SW 1271 (cell line): ENCODE measurements around the gene TIMM21.

Experiments used
- DNase-seq, 2 experiments: peaks; one replicate each; lab custom pipeline; 2025; lab: John Stamatoyannopoulos, UW

The TIMM21 gene

DNA sequence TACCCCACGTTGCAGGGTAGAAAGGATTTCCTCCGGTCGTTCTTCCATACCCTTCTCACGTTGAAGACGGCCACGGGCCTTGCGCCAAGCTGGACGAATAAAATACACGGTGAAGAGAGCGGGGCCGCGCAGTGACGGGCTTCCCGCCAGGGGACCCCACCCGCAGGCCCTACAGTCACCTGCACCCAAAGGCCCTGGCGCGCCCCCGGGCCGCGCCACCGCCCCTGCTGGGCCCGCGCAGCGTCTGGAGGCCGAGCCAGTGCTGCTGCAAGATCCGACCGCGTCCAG, 888 bp upstream of the TIMM21 start:
- no peak for DNase-seq

DNA sequence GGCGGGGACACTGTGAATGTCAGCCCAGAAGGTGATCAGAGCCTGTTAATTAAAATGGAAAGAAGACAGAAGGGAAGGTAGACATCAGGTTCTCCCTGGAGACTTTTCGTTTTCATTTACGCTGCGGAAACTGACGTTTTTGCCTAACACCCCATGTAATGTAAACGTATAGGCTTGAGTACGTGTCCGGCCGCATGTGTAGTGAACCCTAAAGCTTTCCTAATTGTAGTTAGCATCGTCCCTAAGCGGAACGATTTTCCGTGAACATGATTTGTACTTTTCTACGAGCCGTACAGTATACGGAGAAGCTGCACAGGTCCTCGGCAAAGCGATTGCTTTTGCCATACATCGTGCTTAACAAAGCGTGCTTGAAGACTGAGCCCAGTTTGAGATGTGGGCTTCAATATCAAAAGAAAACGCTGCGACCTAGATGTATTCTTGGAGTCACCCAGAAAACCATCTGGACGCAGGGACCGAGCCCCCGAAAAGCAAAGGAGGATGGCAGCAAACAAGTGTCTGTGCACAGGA, 284 bp downstream of the TIMM21 start:
- no peak for DNase-seq

DNA sequence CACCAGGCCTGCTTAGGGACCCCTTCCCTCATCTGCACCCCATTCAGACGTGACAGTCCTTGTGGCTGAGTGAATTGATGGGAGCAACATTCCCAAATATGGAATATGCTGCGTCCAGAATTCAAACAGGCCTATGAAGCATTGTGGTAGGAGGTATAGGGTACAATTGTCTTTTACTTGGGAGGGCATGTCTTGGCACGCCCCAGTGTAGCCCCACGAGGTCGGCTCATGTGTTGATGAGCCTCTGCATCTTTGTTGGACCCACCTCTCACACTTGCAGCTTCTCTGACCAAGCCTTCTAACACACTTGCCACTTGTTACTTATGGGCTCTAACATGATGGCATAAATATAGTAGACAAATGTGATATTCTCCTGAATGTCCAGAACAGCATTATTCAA, 1.6 kb downstream of the TIMM21 start:
- DNase-seq: no peak

DNA sequence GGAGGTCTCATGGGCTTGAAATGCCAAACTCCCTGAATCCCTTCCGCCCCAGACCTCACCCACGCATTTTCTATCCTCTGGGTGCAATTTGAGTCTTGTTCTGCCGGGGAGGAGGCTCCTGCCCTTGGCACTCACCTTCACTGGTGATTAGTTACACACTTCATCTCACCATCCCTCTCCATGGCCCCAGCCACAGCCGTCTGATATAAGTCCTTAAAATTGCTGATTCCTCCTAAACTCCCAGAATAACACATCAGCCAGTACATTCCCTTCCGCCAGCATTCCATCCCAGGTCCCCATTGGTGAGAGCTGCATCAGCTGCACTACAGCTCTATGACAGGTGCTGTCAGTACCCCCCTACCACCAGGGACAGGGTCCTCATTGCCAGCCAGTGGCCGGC, 3.9 kb downstream of the TIMM21 start:
- DNase-seq: no peak

DNA sequence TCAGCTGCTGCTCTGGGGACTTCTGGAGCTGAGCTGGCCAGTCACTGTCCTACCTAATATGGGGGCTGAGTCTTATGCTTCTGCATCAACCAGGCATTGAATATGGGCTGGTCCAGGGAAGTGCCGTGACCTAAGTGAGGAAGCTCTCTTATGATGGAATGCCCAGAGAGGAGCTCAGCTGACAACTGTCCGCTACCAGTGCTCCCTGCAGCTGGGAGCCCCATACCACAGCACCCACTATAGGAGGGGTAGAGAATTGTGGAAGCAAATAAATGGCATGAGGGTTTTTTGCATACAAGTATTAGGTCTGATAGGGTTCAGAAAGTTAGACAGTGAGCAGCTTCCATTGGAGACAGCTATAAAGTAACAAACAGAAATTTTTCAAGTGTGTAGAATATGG, 4.5 kb downstream of the TIMM21 start:
- DNase-seq: no peak

DNA sequence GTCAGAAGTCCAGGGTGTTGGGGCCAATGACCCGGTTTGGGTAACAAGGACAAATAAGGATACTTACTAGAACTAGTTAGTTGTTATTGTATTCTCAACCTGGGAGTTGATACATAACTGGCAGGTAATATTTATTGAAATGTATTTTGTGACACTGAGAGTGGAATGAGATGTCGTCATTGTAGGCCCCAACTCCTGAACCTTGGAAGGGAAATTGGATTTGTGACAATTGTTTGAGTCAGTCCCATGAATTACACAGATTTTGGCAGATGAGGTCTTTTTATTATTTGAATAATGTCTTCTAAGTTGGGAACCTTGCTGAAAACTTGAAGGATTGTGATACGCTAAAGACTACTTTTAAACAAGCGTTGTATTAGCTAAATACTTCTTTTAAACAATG, 5.1 kb downstream of the TIMM21 start:
- no peak for DNase-seq

DNA sequence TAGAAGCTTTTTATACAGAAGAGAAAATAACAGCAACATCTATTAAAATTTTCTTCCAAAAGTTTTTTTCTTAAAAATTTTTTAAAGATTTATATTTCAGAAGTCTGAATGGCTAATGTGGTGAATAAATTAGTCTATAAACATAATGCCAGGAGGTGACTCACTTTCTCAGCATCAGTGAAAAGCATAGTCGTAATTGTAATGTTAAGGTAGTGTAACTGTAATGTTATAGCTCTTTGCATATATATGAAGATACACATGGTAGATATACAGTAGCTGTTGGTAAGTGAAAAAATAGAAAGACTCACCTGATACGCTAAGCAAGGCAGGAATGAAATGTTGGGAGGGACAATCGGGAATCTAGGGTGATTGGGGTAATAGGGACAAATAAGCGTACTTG, 5.5 kb downstream of the TIMM21 start:
- DNase-seq: no peak

DNA sequence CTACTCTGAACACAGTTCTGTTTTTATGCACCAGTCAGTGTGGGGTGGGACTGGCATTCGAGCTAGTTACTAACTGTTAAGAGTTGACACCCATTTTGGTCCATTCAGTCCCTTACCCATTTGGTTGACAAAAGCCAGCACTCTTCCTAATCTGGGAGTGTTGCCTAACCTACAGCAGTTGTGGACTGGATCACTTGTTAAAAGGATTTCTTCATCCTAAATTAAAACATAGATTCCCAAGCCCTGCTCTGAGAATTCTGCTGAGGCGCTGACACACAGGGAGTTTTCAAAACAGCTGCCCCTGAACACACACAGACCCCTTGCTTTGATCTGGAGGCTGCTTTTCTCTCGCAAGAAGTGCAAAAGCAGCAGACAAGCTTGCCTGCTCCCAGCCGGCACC, 6.4 kb downstream of the TIMM21 start:
- no peak for DNase-seq

DNA sequence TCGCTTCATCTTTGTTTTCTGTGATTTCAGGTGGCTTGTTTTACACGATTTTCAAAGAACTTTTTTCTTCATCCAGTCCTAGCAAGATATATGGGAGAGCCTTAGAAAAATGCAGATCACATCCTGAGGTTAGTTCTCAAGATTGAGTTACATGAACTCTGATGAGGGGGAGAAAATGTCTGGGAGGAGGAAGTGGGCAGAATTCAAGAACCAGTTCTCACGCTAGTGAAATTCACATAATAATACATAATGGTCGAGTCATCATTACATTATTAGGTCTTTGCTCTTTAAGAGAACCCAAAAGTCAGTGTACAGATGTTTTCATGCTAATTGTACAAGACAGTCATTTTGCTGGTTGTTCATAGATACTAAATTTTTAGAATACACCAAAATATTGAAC, 7.0 kb downstream of the TIMM21 start:
- no peak for DNase-seq

DNA sequence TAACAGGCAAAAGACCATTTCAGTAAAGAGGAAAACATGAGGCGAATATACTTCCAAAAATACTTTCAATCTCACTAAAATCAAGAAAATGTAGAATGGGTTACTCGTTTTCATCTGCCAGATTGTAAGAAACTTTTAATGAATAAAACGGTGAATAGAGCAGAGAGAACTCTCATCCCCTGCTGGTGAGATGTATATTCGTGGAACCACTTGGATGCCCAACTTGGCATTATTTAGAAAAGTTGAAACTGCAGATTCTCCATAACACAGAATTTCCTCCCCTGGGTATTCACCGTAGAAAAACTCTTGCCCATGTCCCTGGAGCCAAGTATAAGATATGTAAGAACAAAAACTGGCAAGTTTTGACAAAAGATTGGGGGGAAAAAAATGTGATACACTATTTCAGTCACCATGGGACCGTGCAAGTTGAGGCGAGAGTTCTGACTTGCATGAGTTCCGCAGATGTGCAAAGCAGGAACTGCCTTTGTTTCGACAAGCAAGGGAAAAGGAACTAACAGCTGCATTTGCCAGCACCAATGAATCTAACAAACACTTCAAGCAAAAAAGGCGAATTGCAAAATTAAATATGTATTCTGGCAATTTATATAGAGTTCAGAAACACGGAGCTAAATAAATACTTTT, 14.8 kb downstream of the TIMM21 start:
- no peak for DNase-seq

DNA sequence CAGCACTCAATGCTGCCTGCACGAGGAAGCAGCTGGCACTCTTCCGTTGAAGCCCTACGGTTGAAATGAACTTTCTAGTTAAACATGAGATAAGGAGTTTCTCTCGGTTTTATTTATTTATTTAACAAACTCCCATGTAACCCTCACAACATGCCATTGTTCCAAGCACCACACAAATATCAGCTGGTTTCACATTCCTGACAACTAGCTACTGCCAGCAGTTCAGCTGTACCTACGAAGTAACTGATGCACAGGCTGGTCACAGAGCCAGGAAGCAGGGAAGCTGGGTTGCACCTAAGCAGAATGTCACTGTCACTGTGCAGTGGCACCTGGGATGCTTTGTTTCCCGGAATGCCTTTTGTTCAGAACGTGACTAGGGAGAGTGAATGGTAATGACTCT, 18.1 kb downstream of the TIMM21 start:
- no peak for DNase-seq

DNA sequence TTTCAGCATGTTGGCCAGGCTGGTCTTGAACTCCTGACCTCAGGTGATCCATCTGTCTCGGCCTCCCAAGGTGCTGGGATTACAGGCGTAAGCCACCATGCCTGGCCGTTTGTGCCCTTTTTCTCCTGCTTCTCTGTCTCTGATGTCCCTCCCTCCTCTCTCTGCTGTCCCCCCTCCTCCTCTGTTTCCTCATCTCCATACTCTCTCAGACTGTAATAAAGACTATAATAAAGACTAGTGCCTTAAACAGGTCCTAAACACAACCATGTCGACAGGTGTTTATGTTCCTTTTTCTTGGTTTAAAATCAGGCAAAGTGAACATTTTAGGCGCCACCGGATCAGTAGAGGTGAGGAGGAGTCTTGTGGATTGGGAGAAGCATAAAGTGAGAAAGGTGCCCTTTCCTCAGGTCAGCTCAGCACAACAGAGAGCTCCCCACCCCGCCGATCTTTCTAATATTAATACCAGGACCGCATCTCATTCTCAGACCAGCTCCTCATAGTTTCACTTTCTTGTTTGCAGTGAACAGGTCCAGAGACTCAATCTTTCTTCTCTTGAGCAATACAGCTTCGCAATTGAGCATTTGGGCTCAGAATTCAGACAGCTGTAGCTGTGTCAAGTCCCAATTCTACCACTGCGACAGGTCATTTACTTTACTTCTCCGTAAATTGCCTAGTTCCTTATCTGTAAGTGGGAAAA, 23.7 kb downstream of the TIMM21 start:
- DNase-seq: no peak

DNA sequence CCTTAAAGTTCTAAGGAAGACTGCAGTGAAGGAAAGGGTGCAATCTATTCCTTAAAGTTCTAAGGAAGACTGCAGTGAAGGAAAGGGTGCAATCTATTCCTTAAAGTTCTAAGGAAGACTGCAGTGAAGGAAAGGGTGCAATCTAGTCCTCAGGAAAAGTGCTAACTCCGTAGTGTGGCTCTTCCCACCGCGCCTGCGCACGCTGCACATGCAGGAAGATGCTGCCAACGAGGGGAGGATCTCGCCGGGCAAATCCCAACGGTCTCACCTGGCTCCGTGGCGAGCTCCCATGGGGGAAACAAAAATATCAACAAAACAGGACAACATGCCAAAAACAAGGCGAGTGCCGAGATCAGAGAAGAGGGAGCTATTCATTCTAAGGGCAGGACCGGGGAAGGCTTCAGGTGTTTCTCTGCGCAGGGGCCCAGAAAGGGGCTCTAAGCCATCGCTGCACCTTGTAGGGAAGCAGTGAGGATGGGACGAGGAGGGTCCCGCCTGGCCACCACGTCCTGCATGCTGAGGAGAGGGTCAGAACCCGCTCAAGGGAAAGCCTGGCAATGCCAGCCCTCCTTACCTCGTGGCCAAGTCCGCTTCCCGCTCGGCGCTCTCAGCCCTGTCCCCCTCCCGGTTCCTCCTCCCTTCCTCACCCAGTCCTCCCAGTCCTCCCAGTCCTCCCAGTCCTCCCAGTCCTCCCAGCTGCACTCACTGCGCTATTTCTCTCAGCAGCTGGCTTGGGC, 24.5 kb downstream of the TIMM21 start:
- no peak for DNase-seq

DNA sequence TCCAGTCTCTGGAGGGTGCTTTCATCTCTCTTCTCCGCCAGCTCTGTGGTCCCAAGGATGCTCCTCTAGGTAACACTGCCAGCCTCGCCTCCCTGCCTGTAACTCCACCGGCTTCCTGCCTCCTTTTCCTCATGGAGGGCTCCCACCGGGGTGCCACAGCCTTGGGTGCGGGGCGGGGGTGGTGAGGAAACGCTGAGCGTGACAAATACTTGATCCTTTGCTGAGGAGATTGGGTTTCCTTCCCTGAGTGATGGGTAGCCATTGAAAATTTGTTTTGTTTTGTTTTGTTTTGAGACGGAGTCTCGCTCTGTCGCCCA, 25.1 kb downstream of the TIMM21 start:
- no peak for DNase-seq

DNA sequence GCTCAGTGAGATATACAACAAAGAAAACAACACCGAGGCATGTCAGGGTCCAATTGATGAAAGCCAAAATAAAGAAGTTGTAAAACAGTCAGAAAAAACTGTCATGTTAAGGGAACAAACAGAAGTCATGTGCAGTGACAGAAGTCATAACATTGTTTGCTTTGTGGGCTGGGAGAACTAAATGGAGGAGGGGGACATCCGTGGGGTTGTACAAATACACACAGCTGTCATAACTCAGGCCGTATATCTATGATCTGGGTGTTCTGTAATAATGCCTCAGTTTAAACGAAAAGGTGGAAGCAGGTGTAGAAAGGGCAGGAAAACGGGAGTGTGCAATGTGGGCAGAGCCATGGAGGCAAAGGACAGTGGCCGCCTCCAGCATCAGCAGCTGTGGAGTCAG, 27.3 kb downstream of the TIMM21 start:
- no peak for DNase-seq

DNA sequence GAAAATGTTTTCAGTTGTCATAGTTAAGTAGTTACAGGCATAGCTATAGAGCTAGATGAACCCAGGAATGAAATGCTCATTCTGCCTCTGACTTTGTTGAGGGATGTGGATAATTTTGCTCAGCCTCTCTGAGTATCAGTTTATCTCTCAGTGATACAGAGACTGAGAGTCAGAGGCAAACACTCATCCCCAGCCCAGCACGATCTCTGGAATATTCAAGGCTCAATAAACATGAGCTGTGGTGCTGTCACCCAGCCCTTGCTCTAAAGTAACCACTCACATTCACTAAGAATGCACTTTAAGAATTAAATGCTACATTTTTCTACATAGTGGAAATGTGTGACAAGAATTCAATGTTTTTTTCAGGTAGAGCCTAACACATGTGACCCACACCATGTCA, 30.6 kb downstream of the TIMM21 start:
- DNase-seq: no peak

DNA sequence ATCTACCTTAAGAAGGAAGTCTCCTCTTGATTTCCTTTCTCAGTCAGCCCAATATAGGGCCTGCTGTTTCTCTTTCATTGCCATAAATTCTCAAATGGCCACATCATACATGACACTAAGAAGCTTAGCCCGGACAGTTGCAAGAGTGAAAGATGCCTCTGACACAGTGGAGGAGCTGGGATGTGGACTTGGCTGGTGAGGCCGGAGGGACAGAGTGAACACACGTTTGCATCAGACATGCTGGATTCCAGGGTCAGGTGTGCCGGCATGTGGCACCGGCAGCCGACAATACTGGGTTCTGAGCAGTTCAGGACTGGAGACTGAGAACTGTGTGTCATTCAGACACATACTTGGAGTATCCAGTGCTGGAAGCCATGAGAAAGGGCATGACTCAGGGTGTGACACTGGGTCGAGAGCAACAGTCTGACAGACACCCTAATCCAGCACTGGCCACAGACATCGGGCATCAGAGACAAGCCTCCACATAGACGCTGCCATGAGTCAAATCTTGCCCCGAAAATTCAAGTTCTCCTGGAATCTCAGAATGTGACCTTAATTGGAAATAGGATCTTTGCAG, 31.4 kb downstream of the TIMM21 start:
- no peak for DNase-seq

DNA sequence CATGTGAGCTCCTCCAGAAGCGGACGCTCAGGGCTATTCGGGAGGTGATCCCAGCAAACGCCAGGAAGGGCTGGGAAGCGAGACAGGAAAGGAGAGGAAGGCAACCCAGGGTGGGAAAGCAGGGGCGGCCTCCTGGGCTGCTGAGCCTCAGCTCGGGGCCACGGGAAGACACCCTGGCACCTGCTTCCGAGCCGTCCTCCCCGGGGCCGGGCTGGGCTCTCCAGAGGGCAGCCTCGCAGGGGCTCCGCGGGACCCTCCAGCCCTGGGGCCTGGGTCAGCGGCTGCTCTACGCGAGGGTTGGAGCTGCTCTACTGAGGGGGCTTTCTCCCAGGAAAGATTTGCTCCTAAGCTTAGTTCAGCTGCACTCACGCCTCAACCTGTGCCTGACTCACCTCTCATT, 34.0 kb downstream of the TIMM21 start:
- DNase-seq: no peak

DNA sequence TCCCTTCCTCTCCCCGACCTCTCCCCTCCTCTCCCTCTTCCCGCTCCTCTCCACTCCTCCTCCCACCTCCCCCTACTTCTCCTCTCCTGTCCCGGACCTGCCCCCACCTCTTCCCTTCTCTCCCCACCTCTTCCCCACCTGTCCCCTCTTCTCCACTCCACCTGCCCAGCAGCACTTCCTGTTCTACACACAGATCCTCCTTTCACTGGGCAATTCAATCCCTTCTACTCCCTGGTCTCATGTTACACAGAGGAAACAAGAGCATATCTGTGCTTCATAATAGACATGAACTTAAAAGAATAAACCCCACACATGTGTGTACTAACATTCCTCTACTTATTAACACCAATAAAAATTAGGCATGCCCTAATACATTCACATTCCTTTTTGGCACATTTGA, 34.8 kb downstream of the TIMM21 start:
- DNase-seq: no peak

DNA sequence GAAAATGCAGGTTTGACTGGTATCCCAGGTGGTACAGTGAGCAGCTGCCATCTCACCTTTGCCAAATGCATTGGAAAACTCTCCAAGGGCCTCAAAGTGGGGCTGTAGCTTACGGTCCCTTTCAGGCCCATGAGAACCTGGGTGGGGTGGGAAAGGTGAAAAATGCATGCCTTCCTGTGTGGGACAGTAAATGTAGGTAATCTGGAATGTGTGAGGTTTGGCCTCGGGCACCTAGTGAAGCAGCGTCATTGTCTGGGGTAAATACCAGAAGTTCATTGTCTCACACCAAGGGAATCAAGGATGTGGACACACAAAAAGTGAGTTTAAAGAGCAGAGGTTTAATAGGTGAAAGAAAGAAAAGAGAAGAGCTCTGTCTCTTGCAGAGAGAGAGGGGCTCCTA, 36.6 kb downstream of the TIMM21 start:
- DNase-seq: no peak

DNA sequence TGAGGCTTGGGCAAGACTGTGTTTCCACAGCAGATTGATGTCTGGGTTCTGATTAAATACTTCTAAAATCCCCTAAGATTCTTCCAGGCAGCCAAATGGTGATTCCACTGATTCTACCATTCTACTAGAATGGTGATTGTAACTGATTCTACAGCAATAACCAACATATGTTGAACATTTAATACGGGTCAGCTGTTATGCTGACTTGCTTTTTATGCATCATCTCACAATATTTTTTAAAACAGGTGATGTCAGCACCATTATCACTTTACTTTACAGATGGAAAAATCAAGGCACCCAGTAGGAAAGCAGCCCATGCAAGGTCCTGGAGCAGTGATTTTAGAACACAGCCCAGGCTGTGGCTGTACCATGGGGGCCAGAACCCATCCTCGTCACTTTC, 37.5 kb downstream of the TIMM21 start:
- no peak for DNase-seq

DNA sequence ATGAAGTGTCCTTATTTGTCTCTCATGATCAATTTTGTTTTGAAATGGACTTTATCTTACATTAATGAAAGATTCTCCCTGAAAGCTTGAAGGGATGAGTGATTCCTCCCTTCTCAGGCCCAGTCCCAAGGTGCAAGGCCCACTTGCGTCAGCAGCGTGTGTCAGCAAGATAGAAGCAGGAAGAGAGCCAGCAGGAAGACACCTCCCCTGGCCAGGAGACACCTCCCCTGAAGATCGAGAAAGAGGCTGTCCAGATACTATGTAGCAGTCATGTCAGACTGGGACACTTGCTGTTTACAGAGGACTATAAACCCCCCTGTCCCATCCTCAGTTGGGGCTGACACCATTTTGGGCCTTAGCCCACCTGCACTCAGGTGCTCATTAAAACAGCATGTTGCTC, 38.3 kb downstream of the TIMM21 start:
- DNase-seq: no peak

DNA sequence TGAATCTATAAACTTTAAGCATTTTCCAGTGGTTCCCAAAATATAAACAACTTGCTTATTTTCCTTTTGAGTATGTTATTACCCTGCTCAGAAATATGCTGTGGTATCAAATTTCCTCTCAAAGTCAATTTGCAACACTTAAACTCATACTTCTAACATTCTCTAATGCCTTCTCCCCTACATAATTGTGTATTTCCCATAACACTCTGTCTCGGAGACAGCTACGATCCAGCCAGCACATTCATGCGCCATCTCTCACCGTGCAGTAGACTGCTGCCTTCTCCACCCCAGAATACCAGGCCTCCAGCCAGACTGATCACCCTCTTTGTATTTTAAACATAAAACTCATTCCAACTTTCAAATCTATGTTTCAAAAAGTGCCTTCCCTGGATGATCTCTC, 41.8 kb downstream of the TIMM21 start:
- no peak for DNase-seq
